Measurements from ENCODE around the gene KIFC3.

DNA sequence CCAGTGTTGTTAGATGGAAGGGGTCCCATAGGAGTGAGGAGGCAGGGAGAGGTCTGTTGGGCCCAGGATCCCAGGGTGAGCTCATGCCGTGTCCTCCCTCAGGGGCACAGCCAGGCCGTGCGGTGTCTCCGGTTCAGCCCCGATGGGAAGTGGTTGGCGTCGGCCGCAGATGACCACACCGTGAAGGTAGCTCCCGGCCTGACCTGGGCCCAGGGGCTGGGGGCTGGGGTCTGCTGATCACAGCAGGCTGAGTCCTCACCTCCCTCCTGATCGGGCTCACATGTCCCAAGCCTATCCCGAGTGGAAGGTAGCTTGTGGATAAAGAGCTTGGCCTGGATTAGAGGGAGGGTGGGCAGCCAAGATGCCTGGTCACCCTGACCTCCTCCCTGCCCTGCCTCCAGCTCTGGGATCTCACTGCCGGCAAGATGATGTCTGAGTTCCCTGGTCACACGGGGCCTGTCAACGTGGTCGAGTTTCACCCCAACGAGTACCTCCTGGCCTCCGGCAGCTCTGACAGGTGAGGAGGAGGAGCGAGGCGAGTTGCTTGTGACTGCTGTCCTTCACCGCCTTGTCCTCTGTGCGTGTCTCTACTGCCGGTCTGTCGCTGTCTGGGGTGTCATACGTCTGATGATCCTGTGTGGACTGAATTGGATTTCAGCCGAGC lies 50.6 kb downstream of the KIFC3 start:
- no peak for TF ChIP-seq OVOL3 (tag by site-specific recombination; IDR thresholded peaks at IDR 0.05)
- no peak for TF ChIP-seq CTCF (tag by site-specific recombination; IDR thresholded peaks at IDR 0.05)
- TF ChIP-seq ZNF114 (tag by site-specific recombination; IDR thresholded peaks at IDR 0.05) = no peak
- no peak for TF ChIP-seq ZNF174 (tag by site-specific recombination; IDR thresholded peaks at IDR 0.05)
- TF ChIP-seq, protein P1, sequence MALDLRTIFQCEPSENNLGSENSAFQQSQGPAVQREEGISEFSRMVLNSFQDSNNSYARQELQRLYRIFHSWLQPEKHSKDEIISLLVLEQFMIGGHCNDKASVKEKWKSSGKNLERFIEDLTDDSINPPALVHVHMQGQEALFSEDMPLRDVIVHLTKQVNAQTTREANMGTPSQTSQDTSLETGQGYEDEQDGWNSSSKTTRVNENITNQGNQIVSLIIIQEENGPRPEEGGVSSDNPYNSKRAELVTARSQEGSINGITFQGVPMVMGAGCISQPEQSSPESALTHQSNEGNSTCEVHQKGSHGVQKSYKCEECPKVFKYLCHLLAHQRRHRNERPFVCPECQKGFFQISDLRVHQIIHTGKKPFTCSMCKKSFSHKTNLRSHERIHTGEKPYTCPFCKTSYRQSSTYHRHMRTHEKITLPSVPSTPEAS (tag by site-specific recombination; IDR thresholded peaks at IDR 0.05) = no peak
- TF ChIP-seq ZBTB7A (tag by site-specific recombination; IDR thresholded peaks at IDR 0.05; ENCODE audit: low read depth) = no peak
- TF ChIP-seq SCRT1 (tag by site-specific recombination; IDR thresholded peaks at IDR 0.05; ENCODE audit: borderline replicate concordance) = no peak
